ENCODE measurements around the gene CEPT1.

DNA sequence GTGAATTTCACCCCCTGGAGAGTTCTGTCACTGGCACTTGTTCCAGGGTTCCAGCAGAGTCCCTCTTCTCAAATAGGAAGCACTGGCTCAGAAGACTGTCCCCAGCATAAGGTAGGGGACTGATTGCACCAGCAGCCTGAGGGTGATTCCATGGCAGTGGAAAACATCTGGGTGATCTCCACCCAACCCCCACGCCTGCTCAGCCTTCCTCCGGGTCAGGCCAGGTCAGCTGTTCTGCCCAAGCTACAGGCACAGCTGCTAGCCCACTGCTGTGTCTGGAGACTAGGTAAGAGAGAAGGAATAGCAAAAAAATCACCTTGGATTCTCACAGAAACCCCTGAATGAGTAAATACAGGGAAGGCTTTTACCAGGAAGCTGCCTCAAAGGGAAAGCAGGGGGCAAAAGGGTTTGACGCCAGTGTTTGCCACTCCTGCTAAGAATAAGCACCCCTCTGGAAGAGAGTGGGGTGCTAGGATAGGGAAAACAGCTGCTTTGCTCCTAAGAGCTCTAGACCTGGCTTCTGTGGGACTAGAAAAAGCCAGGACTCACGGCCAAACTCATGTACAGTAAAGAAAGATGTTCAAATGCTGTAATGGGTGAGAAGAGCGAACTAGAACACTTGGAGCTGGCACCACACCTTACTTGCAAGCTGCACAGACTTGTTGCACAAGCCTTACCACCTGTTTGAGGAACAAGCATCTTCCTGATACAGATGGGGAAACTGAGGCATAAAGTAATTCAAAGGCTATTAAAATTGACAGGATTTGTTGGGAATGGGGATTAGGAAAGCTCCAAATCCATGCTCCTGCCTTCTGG is 61.5 kb downstream of the CEPT1 start:
- TF ChIP-seq, protein P1, sequence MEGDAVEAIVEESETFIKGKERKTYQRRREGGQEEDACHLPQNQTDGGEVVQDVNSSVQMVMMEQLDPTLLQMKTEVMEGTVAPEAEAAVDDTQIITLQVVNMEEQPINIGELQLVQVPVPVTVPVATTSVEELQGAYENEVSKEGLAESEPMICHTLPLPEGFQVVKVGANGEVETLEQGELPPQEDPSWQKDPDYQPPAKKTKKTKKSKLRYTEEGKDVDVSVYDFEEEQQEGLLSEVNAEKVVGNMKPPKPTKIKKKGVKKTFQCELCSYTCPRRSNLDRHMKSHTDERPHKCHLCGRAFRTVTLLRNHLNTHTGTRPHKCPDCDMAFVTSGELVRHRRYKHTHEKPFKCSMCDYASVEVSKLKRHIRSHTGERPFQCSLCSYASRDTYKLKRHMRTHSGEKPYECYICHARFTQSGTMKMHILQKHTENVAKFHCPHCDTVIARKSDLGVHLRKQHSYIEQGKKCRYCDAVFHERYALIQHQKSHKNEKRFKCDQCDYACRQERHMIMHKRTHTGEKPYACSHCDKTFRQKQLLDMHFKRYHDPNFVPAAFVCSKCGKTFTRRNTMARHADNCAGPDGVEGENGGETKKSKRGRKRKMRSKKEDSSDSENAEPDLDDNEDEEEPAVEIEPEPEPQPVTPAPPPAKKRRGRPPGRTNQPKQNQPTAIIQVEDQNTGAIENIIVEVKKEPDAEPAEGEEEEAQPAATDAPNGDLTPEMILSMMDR (IDR thresholded peaks at IDR 0.05; ENCODE audit: low read depth, low read length, poor library complexity, severe bottlenecking) = no peak
- no peak for TF ChIP-seq EZH2phosphoT487 (IDR thresholded peaks at IDR 0.05; ENCODE audit: borderline replicate concordance, low read length)
